Right atrium auricular region (tissue), 2 donors: ENCODE results near the gene OSTM1. TPM values are rescaled to one million over a fixed set of nuclear protein-coding genes. Genes with fewer than 3 reads are reported as not detected.

ENCODE experiments used
- DNase-seq: peaks from one replicate; pipeline ENCODE4 v3.0.0-alpha.2; 2019; ENCODE audit warnings: low spot score
- H3K27ac ChIP-seq, 2 donors: fragments of 200-600 bp; sonication (generic); 1 replicate in 1 of 2; 2 replicates in 1 of 2; pipeline ENCODE4 v1.5.1; 2016 to 2019
- H3K27me3 ChIP-seq, 2 donors: fragments of 200-600 bp; sonication (generic); one replicate each; pipeline versions ENCODE4 v1.5.1 to v1.6.0; 2017 to 2019
- H3K36me3 ChIP-seq: fragments of 200-600 bp; sonication (generic); one replicate; pipeline ENCODE4 v1.5.1; 2016
- H3K4me1 ChIP-seq, 2 donors: fragments of 200-600 bp; sonication (generic); one replicate each; pipeline versions ENCODE4 v1.5.1 to v1.6.0; 2017 to 2019
- H3K4me3 ChIP-seq, 2 donors: fragments of 200-600 bp; sonication (generic); 1 replicate in 1 of 2; 2 replicates in 1 of 2; pipeline ENCODE4 v1.5.1; 2017 to 2019; ENCODE audit warnings: mild to moderate bottlenecking in 1 of 2, moderate library complexity in 1 of 2
- H3K9me3 ChIP-seq, 2 donors: fragments of 200-600 bp; sonication (generic); one replicate each; pipeline ENCODE4 v1.5.1; 2019
- CTCF ChIP-seq, 2 donors: fragments of 200-600 bp; sonication (generic); IDR thresholded peaks; one replicate each; pipeline ENCODE4 v1.5.1; 2019; ENCODE audit warnings: antibody characterized with exemption in 2 of 2
- total RNA-seq, 2 donors: library from RNA; depleted of rRNA; stranded (reverse); fragments of >200 nt; gene quantifications; one replicate each; pipeline ENCODE4 v1.1.0, GENCODE V29; 2016

OSTM1 gene
- total RNA-seq, 2 donors from 2014 or later = 38.4 to 80.2 TPM

- H3K9me3 ChIP-seq = no peaks in the 10 kb centered on the region
- no peaks in the 10 kb centered on the region for H3K27me3 ChIP-seq
- no peak for TF ChIP-seq CTCF (IDR thresholded peaks at IDR 0.05)
- no peak overlapping the region for H3K4me3 ChIP-seq
- no peak for DNase-seq
- H3K36me3 ChIP-seq = peaks cover 22% of the 10 kb centered on the region
- H3K4me1 ChIP-seq = no peaks in the 10 kb centered on the region
- no peak overlapping the region for H3K27ac ChIP-seq
These were observed 23.1 kb downstream of the OSTM1 start for GRCh38 chr6:108051481-108051880.

- Histone ChIP-seq H3K36me3 (peaks cover 27% of the 10 kb centered on the region), H3K9me3 (no peaks in the 10 kb centered on the region), H3K27me3 (no peaks in the 10 kb centered on the region), H3K4me1 (no peaks in the 10 kb centered on the region), H3K4me3 (no peak overlapping the region), H3K27ac (no peak overlapping the region)
- no peak for TF ChIP-seq CTCF (IDR thresholded peaks at IDR 0.05)
- no peak for DNase-seq
These were observed 34.9 kb downstream of the OSTM1 start for GRCh38 chr6:108039681-108040080.

- no peak for DNase-seq
- Histone ChIP-seq H3K36me3 (peaks cover 21% of the 10 kb centered on the region), H3K27ac (no peak overlapping the region), H3K4me3 (no peak overlapping the region), H3K4me1 (no peaks in the 10 kb centered on the region), H3K9me3 (no peaks in the 10 kb centered on the region), H3K27me3 (no peaks in the 10 kb centered on the region)
- TF ChIP-seq CTCF (IDR thresholded peaks at IDR 0.05) = no peak
These were observed 37.7 kb downstream of the OSTM1 start for GRCh38 chr6:108036884-108037283.

- no peak for TF ChIP-seq CTCF (IDR thresholded peaks at IDR 0.05)
- no peaks in the 10 kb centered on the region for H3K27me3 ChIP-seq
- no peak overlapping the region for H3K27ac ChIP-seq
- no peaks in the 10 kb centered on the region for H3K9me3 ChIP-seq
- no peak overlapping the region for H3K4me3 ChIP-seq
- H3K4me1 ChIP-seq = no peaks in the 10 kb centered on the region
- H3K36me3 ChIP-seq = no peaks in the 10 kb centered on the region
- DNase-seq = no peak
These were observed 42.6 kb downstream of the OSTM1 start for GRCh38 chr6:108031968-108032367.

GRCh38 chr6:108030211-108030610, 44.3 kb downstream of the OSTM1 start:
- TF ChIP-seq CTCF (IDR thresholded peaks at IDR 0.05) = no peak
- Histone ChIP-seq H3K36me3 (no peaks in the 10 kb centered on the region), H3K9me3 (no peaks in the 10 kb centered on the region), H3K4me1 (no peaks in the 10 kb centered on the region), H3K4me3 (no peak overlapping the region), H3K27me3 (no peaks in the 10 kb centered on the region), H3K27ac (no peak overlapping the region)
- no peak for DNase-seq

GRCh38 chr6:108029226-108029921, 45.2 kb downstream of the OSTM1 start:
- no peaks in the 10 kb centered on the region for H3K36me3 ChIP-seq
- H3K27ac ChIP-seq = no peak overlapping the region
- no peaks in the 10 kb centered on the region for H3K4me1 ChIP-seq
- TF ChIP-seq CTCF (IDR thresholded peaks at IDR 0.05) = no peak
- no peaks in the 10 kb centered on the region for H3K9me3 ChIP-seq
- DNase-seq = no peak
- H3K27me3 ChIP-seq = no peaks in the 10 kb centered on the region
- no peak overlapping the region for H3K4me3 ChIP-seq
